ENCODE measurements around the gene BIRC6. TPM values are rescaled to one million over a fixed set of nuclear protein-coding genes. Genes with fewer than 3 reads are reported as not detected.

Gene BIRC6
- total RNA-seq, 2 experiments from 2014 or later: 99.5 to 122 TPM

DNA sequence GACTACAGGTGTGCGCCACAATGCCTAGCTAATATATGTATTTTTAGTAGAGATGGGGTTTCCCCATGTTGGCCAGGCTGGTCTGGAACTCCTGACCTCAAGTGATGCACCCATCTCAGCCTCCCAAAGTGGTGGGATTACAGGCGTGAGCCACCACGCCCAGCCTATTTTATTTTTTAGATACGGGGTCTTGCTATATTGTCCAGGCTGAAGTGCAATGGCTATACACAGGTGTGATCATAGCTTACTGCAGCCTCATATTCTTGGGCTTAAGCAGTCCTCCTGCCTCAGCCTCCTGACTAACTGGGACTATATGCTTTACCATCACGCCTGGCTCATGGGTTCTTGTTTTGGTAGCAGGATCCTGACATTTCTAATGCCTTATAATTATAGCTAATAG lies 42.4 kb downstream of the BIRC6 start:
- H3K9me3 Mint-ChIP-seq (ENCODE audit: low read depth): no peaks in the 10 kb centered on the region
- CTCF ChIA-PET: interaction anchor here (0.6 kb wide), 1 partner anchor 75 kb away, joined by 4 read pairs; no protein-coding TSS in a partner anchor
- ATAC-seq (no peak), DNase-seq (no peak)
- peaks cover 28% of the 10 kb centered on the region for H3K36me3 Mint-ChIP-seq
- H3K27ac Mint-ChIP-seq: no peak overlapping the region
- no peak overlapping the region for H3K4me3 Mint-ChIP-seq
- H3K4me1 Mint-ChIP-seq: peaks cover 5% of the 10 kb centered on the region
- H3K27me3 Mint-ChIP-seq: no peaks in the 10 kb centered on the region

GRCh38 chr2:32402091-32402490 lies 45.3 kb downstream of the BIRC6 start:
- CTCF ChIA-PET: no interaction called here
- H3K4me3 Mint-ChIP-seq: no peak overlapping the region
- peaks cover 20% of the 10 kb centered on the region for H3K36me3 Mint-ChIP-seq
- no peak for ATAC-seq
- no peak for DNase-seq
- peak overlapping the region; percentile 8 for H3K27ac Mint-ChIP-seq
- H3K27me3 Mint-ChIP-seq: no peaks in the 10 kb centered on the region
- H3K4me1 Mint-ChIP-seq: peaks cover 5% of the 10 kb centered on the region
- no peaks in the 10 kb centered on the region for H3K9me3 Mint-ChIP-seq (ENCODE audit: low read depth)

GRCh38 chr2:32403782-32404181 lies 47.0 kb downstream of the BIRC6 start:
- no peaks in the 10 kb centered on the region for H3K9me3 Mint-ChIP-seq (ENCODE audit: low read depth)
- H3K4me3 Mint-ChIP-seq: no peak overlapping the region
- peaks cover 21% of the 10 kb centered on the region for H3K36me3 Mint-ChIP-seq
- H3K27me3 Mint-ChIP-seq: no peaks in the 10 kb centered on the region
- peaks cover 5% of the 10 kb centered on the region for H3K4me1 Mint-ChIP-seq
- ATAC-seq: no peak
- no peak overlapping the region for H3K27ac Mint-ChIP-seq
- CTCF ChIA-PET: no interaction called here
- DNase-seq: no peak

DNA sequence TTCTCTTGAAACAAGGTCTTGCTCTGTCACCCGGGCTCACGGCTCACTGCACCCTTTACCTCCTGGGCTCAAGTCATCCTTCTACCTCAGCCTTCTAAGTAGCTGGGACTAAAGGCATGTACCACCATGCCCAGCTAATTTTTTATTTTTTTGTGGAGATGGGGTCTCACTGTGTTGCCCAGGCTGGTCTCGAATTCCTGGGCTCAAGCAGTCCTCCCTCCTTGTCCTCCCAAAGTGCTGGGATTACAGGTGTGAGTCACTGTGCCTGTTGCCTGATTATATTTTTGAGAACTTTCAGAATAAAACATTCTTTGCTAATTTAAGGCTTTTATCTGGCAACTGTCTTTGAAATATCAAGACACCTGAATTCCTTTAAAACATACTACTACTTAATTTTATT lies 47.9 kb downstream of the BIRC6 start:
- H3K4me1 Mint-ChIP-seq: peaks cover 5% of the 10 kb centered on the region
- peaks cover 26% of the 10 kb centered on the region for H3K36me3 Mint-ChIP-seq
- no peaks in the 10 kb centered on the region for H3K27me3 Mint-ChIP-seq
- DNase-seq: no peak
- H3K4me3 Mint-ChIP-seq: no peak overlapping the region
- CTCF ChIA-PET: no interaction called here
- no peak for ATAC-seq
- no peaks in the 10 kb centered on the region for H3K9me3 Mint-ChIP-seq (ENCODE audit: low read depth)
- no peak overlapping the region for H3K27ac Mint-ChIP-seq

GRCh38 chr2:32416519-32416918 lies 59.7 kb downstream of the BIRC6 start:
- H3K4me3 Mint-ChIP-seq: no peak overlapping the region
- H3K36me3 Mint-ChIP-seq: peaks cover 43% of the 10 kb centered on the region
- no peak for DNase-seq
- ATAC-seq: no peak
- H3K27ac Mint-ChIP-seq: no peak overlapping the region
- no peaks in the 10 kb centered on the region for H3K9me3 Mint-ChIP-seq (ENCODE audit: low read depth)
- H3K4me1 Mint-ChIP-seq: no peaks in the 10 kb centered on the region
- no peaks in the 10 kb centered on the region for H3K27me3 Mint-ChIP-seq
- CTCF ChIA-PET: no interaction called here

- Mint-ChIP-seq H3K4me1 (peaks cover 3% of the 10 kb centered on the region), H3K36me3 (peaks cover 48% of the 10 kb centered on the region), H3K9me3 (ENCODE audit: low read depth) (no peaks in the 10 kb centered on the region), H3K4me3 (no peak overlapping the region), H3K27ac (no peak overlapping the region), H3K27me3 (no peaks in the 10 kb centered on the region)
- ATAC-seq: no peak
- no peak for DNase-seq
- CTCF ChIA-PET: interaction anchor here (1.2 kb wide), 1 partner anchor 16 kb away, joined by 4 read pairs; no protein-coding TSS in a partner anchor
Observed at GRCh38 chr2:32417659-32418058, 60.8 kb downstream of the BIRC6 start.

DNA sequence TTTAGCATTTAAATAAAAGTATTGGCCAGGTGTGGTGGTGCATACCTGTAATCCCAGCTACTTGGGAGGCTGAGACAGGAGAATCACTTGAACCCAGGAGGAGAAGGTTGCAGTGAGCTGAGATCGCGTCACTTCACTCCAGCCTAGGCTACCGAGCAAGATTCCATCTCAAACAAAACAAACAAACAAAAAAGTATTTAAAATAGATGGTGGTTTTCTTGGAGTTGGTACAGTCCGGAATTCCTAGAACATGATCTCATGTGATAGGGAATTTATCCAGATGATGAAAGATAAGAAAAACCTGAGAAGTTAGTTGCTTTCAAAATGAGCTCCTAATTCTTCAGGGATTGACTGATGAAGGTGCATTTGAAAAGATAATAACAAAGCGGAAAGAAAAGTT lies 62.0 kb downstream of the BIRC6 start:
- no peak overlapping the region for H3K4me3 Mint-ChIP-seq
- ATAC-seq: no peak
- H3K9me3 Mint-ChIP-seq (ENCODE audit: low read depth): no peaks in the 10 kb centered on the region
- peaks cover 54% of the 10 kb centered on the region for H3K36me3 Mint-ChIP-seq
- CTCF ChIA-PET: interaction anchor here (1.2 kb wide), 1 partner anchor 14 kb away, joined by 4 read pairs; no protein-coding TSS in a partner anchor
- H3K27ac Mint-ChIP-seq: no peak overlapping the region
- peaks cover 9% of the 10 kb centered on the region for H3K4me1 Mint-ChIP-seq
- no peaks in the 10 kb centered on the region for H3K27me3 Mint-ChIP-seq
- DNase-seq: no peak

GRCh38 chr2:32422133-32422532 lies 65.3 kb downstream of the BIRC6 start:
- no peak for DNase-seq
- Mint-ChIP-seq H3K9me3 (ENCODE audit: low read depth) (no peaks in the 10 kb centered on the region), H3K4me3 (no peak overlapping the region), H3K27ac (no peak overlapping the region), H3K27me3 (no peaks in the 10 kb centered on the region), H3K4me1 (peaks cover 29% of the 10 kb centered on the region), H3K36me3 (peaks cover 50% of the 10 kb centered on the region)
- no peak for ATAC-seq
- CTCF ChIA-PET: no interaction called here

DNA sequence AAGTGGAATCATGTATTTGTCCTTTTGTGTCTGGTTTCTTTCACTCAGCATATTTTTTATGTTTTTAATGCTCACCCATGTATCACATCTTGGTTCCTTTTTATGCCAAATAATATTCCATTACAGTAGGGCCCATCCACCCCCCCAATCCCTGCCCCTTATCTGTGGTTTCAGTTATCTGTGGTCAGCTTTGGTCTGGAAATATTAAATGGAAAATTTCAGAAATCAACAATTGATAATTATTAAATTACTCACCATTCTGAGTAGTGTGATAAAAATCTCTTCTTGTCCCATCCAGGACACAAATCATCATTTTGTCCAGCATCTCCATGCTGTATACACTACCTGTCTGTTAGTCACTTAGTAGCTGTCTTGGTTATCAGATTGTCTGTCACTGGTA lies 66.7 kb downstream of the BIRC6 start:
- Mint-ChIP-seq H3K27ac (no peak overlapping the region), H3K4me3 (no peak overlapping the region), H3K36me3 (peaks cover 39% of the 10 kb centered on the region), H3K4me1 (peaks cover 35% of the 10 kb centered on the region), H3K27me3 (no peaks in the 10 kb centered on the region), H3K9me3 (ENCODE audit: low read depth) (no peaks in the 10 kb centered on the region)
- CTCF ChIA-PET: no interaction called here
- ATAC-seq: no peak
- DNase-seq: no peak

DNA sequence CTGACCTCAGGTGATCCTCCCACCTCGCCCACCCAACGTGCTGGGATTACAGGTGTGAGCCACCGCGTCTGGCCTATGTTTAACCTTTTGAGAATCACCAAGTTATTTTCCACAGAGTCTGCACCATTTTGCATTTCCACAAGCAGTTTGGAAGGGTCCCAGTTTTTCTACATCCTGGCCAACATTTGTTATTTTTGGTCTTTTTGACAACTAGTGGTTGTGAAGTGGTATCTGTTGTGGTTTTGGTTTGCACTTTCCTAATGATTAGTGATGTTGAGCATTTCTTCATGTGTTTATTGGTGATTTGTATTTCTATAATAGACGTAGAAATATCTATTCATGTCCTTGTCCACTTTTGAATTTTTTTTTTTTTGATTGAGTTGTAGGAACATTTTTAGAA lies 67.9 kb downstream of the BIRC6 start:
- Mint-ChIP-seq H3K36me3 (peaks cover 40% of the 10 kb centered on the region), H3K4me1 (peaks cover 35% of the 10 kb centered on the region), H3K27ac (no peak overlapping the region), H3K27me3 (no peaks in the 10 kb centered on the region), H3K9me3 (ENCODE audit: low read depth) (no peaks in the 10 kb centered on the region), H3K4me3 (no peak overlapping the region)
- DNase-seq (no peak), ATAC-seq (no peak)
- CTCF ChIA-PET: no interaction called here

DNA sequence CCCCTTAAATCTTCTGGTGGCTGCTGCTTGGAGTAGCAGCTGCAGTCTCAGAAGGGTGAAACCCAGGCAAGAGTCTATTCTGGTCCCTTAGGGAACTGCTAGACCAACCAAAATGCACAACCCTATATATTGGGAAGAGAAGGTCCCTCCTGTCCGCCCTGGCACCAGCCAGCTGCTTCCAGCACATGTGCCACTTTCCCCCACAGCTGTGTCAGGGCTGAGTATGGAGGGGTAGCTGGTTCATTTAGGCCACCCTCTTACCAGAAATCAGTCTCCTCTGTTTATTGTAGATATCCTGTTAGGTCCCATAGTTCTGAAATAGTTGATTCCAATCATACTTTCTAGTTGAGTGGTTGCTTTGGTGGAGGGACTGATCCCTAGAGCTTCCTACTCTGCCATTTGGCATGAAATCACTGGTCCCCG lies 68.9 kb downstream of the BIRC6 start:
- H3K9me3 Mint-ChIP-seq (ENCODE audit: low read depth): no peaks in the 10 kb centered on the region
- peaks cover 35% of the 10 kb centered on the region for H3K4me1 Mint-ChIP-seq
- no peaks in the 10 kb centered on the region for H3K27me3 Mint-ChIP-seq
- H3K27ac Mint-ChIP-seq: no peak overlapping the region
- DNase-seq: no peak
- no peak for ATAC-seq
- no peak overlapping the region for H3K4me3 Mint-ChIP-seq
- peaks cover 42% of the 10 kb centered on the region for H3K36me3 Mint-ChIP-seq
- CTCF ChIA-PET: no interaction called here

- no peaks in the 10 kb centered on the region for H3K27me3 Mint-ChIP-seq
- CTCF ChIA-PET: no interaction called here
- H3K36me3 Mint-ChIP-seq: peaks cover 38% of the 10 kb centered on the region
- no peak overlapping the region for H3K27ac Mint-ChIP-seq
- no peak overlapping the region for H3K4me3 Mint-ChIP-seq
- no peak for DNase-seq
- no peaks in the 10 kb centered on the region for H3K9me3 Mint-ChIP-seq (ENCODE audit: low read depth)
- ATAC-seq: no peak
- peaks cover 33% of the 10 kb centered on the region for H3K4me1 Mint-ChIP-seq
Observed at GRCh38 chr2:32427672-32428610, 71.1 kb downstream of the BIRC6 start.

GRCh38 chr2:32430804-32431203 lies 74.0 kb downstream of the BIRC6 start:
- H3K4me3 Mint-ChIP-seq: no peak overlapping the region
- peaks cover 14% of the 10 kb centered on the region for H3K4me1 Mint-ChIP-seq
- no peaks in the 10 kb centered on the region for H3K27me3 Mint-ChIP-seq
- DNase-seq (no peak), ATAC-seq (no peak)
- CTCF ChIA-PET: no interaction called here
- no peaks in the 10 kb centered on the region for H3K9me3 Mint-ChIP-seq (ENCODE audit: low read depth)
- peaks cover 36% of the 10 kb centered on the region for H3K36me3 Mint-ChIP-seq
- no peak overlapping the region for H3K27ac Mint-ChIP-seq

- no peak overlapping the region for H3K27ac Mint-ChIP-seq
- CTCF ChIA-PET: no interaction called here
- H3K4me3 Mint-ChIP-seq: no peak overlapping the region
- no peaks in the 10 kb centered on the region for H3K27me3 Mint-ChIP-seq
- no peaks in the 10 kb centered on the region for H3K9me3 Mint-ChIP-seq (ENCODE audit: low read depth)
- H3K36me3 Mint-ChIP-seq: peaks cover 52% of the 10 kb centered on the region
- DNase-seq (no peak), ATAC-seq (no peak)
- peaks cover 2% of the 10 kb centered on the region for H3K4me1 Mint-ChIP-seq
Observed at GRCh38 chr2:32436150-32436549, 79.3 kb downstream of the BIRC6 start.

All from activated CD8-positive, alpha-beta memory T cell treated with anti-CD3 and anti-CD28 coated beads, Interleukin-2, amount 10 ng/mL, durations not matched to agents 7 days and 5 days (primary cell).